Esophagus muscularis mucosa (tissue), 4 donors: ENCODE data around the gene LIN7B. TPM values are rescaled to one million over a fixed set of nuclear protein-coding genes. Genes with fewer than 3 reads are reported as not detected.
A peak's percentile ranks its signal among the peaks of the same experiment; 100 is the strongest.

Experiments used
- DNase-seq: peaks from one replicate; pipeline ENCODE4 v3.0.0-alpha.2; 2017; ENCODE audit errors: extremely low spot score
- H3K27ac ChIP-seq, 4 donors: fragments of 200-600 bp; sonication (generic); replicated peaks in 1 of 4; 1 replicate in 3 of 4; 2 replicates in 1 of 4; pipeline ENCODE4 v1.5.1; 2016 to 2019; ENCODE audit warnings: mild to moderate bottlenecking in 1 of 4
- H3K27me3 ChIP-seq, 4 donors: fragments of 200-600 bp; sonication (generic); one replicate each; pipeline versions ENCODE4 v1.5.1 to v1.6.0; 2016 to 2019
- H3K36me3 ChIP-seq, 4 donors: fragments of 200-600 bp; sonication (generic); one replicate each; pipeline ENCODE4 v1.5.1; 2016 to 2019
- H3K4me1 ChIP-seq, 4 donors: fragments of 200-600 bp; sonication (generic); one replicate each; pipeline ENCODE4 v1.5.1; 2016 to 2019
- H3K4me3 ChIP-seq, 4 donors: fragments of 200-600 bp; sonication (generic); 1 replicate in 2 of 4; 2 replicates in 2 of 4; pipeline ENCODE4 v1.5.1; 2016 to 2019; ENCODE audit warnings: mild to moderate bottlenecking in 4 of 4, moderate library complexity in 1 of 4
- H3K9me3 ChIP-seq, 4 donors: fragments of 200-600 bp; sonication (generic); 1 replicate in 3 of 4; 2 replicates in 1 of 4; pipeline ENCODE4 v1.5.1; 2016 to 2019
- EP300 ChIP-seq: sonication (generic); formaldehyde crosslinking; IDR thresholded peaks from one replicate; pipeline ENCODE4 v1.6.1; 2017; ENCODE audit warnings: antibody characterized with exemption
- POLR2A ChIP-seq: fragments of 450-650 bp; IDR thresholded peaks from one replicate; pipeline ENCODE4 v1.6.1; 2017; ENCODE audit warnings: antibody characterized with exemption, moderate library complexity, mild to moderate bottlenecking, low read depth
- POLR2AphosphoS5 ChIP-seq, 2 donors: sonication (generic); formaldehyde crosslinking; IDR thresholded peaks; one replicate each; pipeline ENCODE4 v1.6.1; 2017; ENCODE audit warnings: antibody characterized with exemption in 2 of 2
- WGBS: methylation state at CpG from one replicate; pipeline ENCODE4 v1.1.5; 2018; 5-methylcytosine and 5-hydroxymethylcytosine counted together
- intact Hi-C: fragments of 100-400 bp; cut with DNase I; formaldehyde crosslinking; loops from one replicate; pipeline ENCODE4 v1.15.1; 2023
- total RNA-seq, 4 donors: library from RNA; depleted of rRNA; stranded (reverse); fragments of >200 nt; gene quantifications; one replicate each; pipeline versions ENCODE4 v1.1.0 to v1.2.1, GENCODE V29; 2016
- TF ChIP-seq, protein P1 (sequence below), 3 experiments: fragments of 200-600 bp in 2 of 3; fragments of 450-650 bp in 1 of 3; sonication (generic) in 2 of 3; IDR thresholded peaks; one replicate each; pipeline ENCODE4 v1.5.1; 2017 to 2019; ENCODE audit warnings: antibody characterized with exemption in 3 of 3, mild to moderate bottlenecking in 2 of 3, moderate library complexity in 1 of 3

LIN7B gene
- total RNA-seq, 4 donors from 2014 or later: 7.5 to 21.4 (median 15.5) TPM

DNA sequence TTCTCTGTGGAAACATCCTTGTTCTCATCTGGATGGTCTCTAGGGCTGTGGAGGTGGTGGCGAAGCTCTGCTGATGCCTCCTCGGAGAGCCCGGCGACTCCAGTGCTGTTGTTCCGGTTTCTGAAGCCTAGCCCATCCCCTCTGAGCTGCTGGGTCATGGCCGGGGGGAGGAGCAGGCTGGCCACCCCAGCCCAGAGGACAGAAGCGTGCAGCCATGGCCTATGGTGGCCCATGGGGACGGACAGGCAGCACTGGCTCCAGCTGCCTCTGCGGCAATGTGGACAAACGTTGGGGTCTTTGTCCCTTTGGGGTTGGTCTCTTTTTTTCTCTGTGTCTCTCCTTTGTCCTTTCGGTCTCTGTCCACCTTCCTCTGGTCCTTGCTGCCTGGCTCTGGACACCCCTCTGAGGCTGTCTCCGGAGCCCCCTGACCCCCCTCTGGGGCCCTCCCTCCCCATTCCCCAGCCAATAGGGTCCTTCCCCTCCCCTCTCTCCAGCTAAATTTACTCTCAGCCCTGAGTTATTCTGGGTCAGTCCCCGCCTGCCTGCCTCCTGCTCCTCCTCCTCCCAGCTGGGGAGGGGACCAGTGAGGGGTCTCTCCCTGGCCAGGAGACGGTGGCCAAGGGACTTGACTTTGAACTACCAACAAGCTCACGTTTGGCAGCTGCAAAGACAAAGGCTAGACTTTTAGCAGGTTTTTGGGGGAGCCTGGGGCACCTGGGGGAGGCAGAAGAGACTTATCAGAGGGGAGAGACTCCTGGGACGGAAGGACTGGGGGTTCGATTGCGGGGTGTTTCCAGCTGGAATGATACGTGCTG lies 41.0 kb downstream of the LIN7B start, which contains the start of gene HRC:
Gene HRC, minus strand, starts transcription at position 392 of the 815 bp plus-strand sequence. Its CDS starts 159 bp downstream, at position 233.
- Histone ChIP-seq H3K27me3 (no peaks in the 10 kb centered on the region), H3K9me3 (no peaks in the 10 kb centered on the region), H3K36me3 (no peaks in the 10 kb centered on the region), H3K27ac (peak within 1 kb of the TSS; percentile 13 to 38 (median 28)), H3K4me3 (peak within 1 kb of the TSS in 1 of 4 donors; percentile 20), H3K4me1 (peaks cover 33 to 51% (median 45%) of the 10 kb centered on the region in 4 donors)
- no peak for DNase-seq
- intact Hi-C loops: no loop called here
- WGBS: 68% methylated on average over 19 of the region's 19 CpGs
- TF ChIP-seq POLR2A: peak; percentile 55
- TF ChIP-seq POLR2AphosphoS5 (IDR thresholded peaks at IDR 0.05): peak in 1 of 2 donors; percentile 11
- TF ChIP-seq EP300: no peak
- TF ChIP-seq, protein P1, sequence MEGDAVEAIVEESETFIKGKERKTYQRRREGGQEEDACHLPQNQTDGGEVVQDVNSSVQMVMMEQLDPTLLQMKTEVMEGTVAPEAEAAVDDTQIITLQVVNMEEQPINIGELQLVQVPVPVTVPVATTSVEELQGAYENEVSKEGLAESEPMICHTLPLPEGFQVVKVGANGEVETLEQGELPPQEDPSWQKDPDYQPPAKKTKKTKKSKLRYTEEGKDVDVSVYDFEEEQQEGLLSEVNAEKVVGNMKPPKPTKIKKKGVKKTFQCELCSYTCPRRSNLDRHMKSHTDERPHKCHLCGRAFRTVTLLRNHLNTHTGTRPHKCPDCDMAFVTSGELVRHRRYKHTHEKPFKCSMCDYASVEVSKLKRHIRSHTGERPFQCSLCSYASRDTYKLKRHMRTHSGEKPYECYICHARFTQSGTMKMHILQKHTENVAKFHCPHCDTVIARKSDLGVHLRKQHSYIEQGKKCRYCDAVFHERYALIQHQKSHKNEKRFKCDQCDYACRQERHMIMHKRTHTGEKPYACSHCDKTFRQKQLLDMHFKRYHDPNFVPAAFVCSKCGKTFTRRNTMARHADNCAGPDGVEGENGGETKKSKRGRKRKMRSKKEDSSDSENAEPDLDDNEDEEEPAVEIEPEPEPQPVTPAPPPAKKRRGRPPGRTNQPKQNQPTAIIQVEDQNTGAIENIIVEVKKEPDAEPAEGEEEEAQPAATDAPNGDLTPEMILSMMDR (IDR thresholded peaks at IDR 0.05): no peak

- Histone ChIP-seq H3K9me3 (no peaks in the 10 kb centered on the region), H3K4me3 (no peak overlapping the region), H3K4me1 (peaks cover 28 to 52% (median 42%) of the 10 kb centered on the region in 4 donors), H3K36me3 (no peaks in the 10 kb centered on the region), H3K27me3 (no peaks in the 10 kb centered on the region), H3K27ac (peak overlapping the region; percentile 13 to 38 (median 28))
- WGBS: 57% methylated on average over 4 of the region's 4 CpGs
- TF ChIP-seq EP300 (no peak), POLR2AphosphoS5 (IDR thresholded peaks at IDR 0.05) (no peak), POLR2A (peak; percentile 46)
- TF ChIP-seq, protein P1 (IDR thresholded peaks at IDR 0.05): no peak
- intact Hi-C loops: no loop called here
- no peak for DNase-seq
These were observed 41.7 kb downstream of the LIN7B start for GRCh38 chr19:49155820-49156346.

GRCh38 chr19:49157445-49158224 lies 43.5 kb downstream of the LIN7B start, which contains the start of gene TRPM4:
Gene TRPM4 (plus strand): TSS chr19:49157792. CDS start chr19:49157867, 75 bp downstream.
- TF ChIP-seq POLR2A (peak; percentile 71), POLR2AphosphoS5 (IDR thresholded peaks at IDR 0.05) (peak; percentile 92 to 93)
- TF ChIP-seq, protein P1 (IDR thresholded peaks at IDR 0.05): no peak
- H3K4me3 ChIP-seq: peak within 1 kb of the TSS; percentile 88 to 94 (median 92)
- under 1% methylated on average over 15 of the region's 41 CpGs for WGBS
- no peak for DNase-seq
- H3K9me3 ChIP-seq: no peaks in the 10 kb centered on the region
- no peaks in the 10 kb centered on the region for H3K27me3 ChIP-seq
- peaks cover 0 to 12% (median 6%) of the 10 kb centered on the region in 4 donors for H3K36me3 ChIP-seq
- peak within 1 kb of the TSS; percentile 85 to 94 (median 88) for H3K27ac ChIP-seq
- H3K4me1 ChIP-seq: peaks cover 17 to 40% (median 29%) of the 10 kb centered on the region in 4 donors
- intact Hi-C loops: no loop called here

- Histone ChIP-seq H3K36me3 (peaks cover 0 to 12% (median 6%) of the 10 kb centered on the region in 4 donors), H3K9me3 (no peaks in the 10 kb centered on the region), H3K27me3 (no peaks in the 10 kb centered on the region), H3K27ac (no peak overlapping the region), H3K4me1 (peaks cover 27 to 61% (median 47%) of the 10 kb centered on the region in 4 donors), H3K4me3 (no peak overlapping the region)
- 90% methylated on average over 13 of the region's 13 CpGs for WGBS
- intact Hi-C loops: no loop called here
- no peak for DNase-seq
- TF ChIP-seq POLR2AphosphoS5 (IDR thresholded peaks at IDR 0.05): no peak
- TF ChIP-seq, protein P1 (IDR thresholded peaks at IDR 0.05): no peak
- TF ChIP-seq POLR2A: no peak
- no peak for TF ChIP-seq EP300
These were observed 46.5 kb downstream of the LIN7B start for GRCh38 chr19:49160450-49161189.
